GM12801 (cell line): Measurements from ENCODE around the gene TST.

ENCODE experiments used
- CTCF ChIP-seq: IDR thresholded peaks from one replicate; pipeline ENCODE4 v1.5.1; 2011; ENCODE audit warnings: control low read depth; ENCODE audit not compliant: insufficient read length; ENCODE audit errors: extremely low read depth

The TST gene

DNA sequence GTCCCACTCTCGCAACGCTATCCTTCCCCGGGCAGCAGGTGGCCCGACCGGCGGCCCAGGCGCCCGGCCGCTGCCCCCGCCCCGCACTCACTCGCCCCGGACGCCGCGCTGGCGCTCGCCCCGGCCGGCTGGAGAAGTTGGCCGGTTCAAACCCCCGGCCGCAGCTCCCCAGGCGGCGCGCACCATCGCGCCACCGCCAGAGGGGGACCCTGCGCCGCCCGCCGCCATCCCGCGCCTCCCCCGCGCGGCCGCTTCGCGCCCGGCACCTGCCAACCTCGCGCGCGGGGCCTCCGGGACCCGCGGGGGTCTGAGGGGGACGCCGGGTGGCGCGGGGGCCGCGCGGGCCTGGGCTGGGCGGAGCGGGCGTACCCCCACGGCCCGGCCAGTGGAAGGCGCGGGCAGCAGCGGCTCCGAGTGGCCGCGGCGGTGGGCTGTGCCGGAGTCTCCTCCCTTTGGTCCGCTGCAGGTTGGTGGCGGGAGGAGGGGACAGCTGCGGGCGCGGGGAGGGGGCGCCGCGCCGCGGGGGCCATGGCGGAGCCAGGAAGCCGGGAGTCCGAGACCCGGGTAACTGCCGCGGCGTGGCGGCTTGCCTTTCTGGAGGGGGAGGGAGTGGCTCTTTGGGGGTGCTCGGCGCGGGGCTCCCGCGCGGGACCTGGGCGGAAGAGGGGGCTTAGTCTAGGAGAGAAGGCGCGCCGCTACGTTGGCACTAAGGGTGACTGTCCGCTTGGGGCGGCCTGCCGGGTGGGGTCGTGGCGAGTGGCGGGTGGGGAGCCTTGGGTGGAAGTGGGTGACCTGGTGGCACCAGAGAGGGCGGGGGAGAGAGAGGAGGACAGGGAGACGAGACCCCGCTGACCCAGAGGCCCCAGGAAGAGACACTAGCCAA, at the start of gene TST, which contains the start of gene MPST:
Gene TST (minus strand): TSS at position 139 of the 883 bp plus-strand sequence. CDS start 715 bp downstream, outside the sequence.
Gene MPST (plus strand): TSS at position 434 of the 883 bp plus-strand sequence. CDS start 95 bp downstream, at position 529.
- no peak for TF ChIP-seq CTCF

DNA sequence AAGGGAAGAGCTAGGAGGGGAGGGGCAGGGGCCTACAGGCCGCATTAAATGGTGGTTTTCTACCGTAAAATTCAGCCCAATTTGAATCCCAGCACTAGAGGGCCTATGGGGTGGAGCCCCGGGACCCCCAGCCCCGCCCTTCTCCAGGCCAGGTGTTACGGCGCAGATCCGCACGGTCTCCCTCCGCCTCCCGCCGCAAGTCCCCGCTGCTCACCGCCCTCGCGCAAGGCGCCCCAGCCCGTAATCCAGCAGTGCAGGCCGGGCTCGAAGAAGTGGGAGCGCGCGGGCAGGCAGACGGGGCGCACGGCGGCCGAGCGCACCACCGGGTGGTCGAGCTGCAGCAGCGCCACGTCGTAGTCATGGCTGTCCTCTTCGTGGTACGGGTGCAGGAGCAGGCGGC, 49.6 kb upstream of the TST start:
- TF ChIP-seq CTCF: no peak

DNA sequence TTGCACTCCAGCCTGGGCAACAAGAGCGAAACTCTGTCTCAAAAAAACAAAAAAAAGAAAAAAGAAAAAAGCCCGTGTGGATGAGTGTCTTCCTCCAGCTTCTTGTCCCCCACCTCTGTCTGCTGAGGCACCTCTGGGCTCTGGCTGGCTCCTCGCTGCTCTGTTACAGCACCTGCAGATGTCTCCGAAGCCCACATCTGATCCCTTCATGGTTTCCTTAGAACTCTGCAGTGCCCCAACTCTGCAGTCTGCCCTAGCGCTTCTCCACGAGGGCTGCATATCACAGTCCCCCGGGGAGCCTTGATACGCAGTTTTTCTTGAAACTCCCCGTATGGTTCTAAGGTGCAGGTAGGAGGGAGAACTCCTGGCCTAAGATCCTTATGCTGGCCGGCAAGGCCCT, 48.2 kb upstream of the TST start:
- TF ChIP-seq CTCF: no peak

- no peak for TF ChIP-seq CTCF
Measured at GRCh38 chr22:37065961-37066360, 46.7 kb upstream of the TST start.

DNA sequence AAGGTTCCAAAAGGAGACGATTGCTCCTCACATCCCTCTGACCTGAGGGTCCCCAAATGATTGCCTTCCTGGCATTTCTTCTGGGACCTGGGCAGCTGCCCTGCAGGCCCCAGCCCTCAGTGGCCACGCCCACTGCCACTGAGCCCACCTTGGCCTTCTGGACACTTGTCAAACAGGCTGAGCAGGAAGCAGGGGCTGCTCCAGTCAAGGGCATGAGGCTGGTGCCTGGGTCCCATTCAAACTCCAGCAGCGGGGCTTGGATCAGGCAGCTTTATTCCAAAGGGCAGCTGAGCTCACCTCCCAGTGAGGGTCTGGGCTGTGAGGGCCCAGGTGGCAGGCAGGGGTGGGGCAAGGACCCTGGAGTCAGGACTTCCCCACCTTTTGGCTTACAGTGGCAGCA, 45.9 kb upstream of the TST start:
- no peak for TF ChIP-seq CTCF

GRCh38 chr22:37064553-37064952, 45.3 kb upstream of the TST start:
- no peak for TF ChIP-seq CTCF

DNA sequence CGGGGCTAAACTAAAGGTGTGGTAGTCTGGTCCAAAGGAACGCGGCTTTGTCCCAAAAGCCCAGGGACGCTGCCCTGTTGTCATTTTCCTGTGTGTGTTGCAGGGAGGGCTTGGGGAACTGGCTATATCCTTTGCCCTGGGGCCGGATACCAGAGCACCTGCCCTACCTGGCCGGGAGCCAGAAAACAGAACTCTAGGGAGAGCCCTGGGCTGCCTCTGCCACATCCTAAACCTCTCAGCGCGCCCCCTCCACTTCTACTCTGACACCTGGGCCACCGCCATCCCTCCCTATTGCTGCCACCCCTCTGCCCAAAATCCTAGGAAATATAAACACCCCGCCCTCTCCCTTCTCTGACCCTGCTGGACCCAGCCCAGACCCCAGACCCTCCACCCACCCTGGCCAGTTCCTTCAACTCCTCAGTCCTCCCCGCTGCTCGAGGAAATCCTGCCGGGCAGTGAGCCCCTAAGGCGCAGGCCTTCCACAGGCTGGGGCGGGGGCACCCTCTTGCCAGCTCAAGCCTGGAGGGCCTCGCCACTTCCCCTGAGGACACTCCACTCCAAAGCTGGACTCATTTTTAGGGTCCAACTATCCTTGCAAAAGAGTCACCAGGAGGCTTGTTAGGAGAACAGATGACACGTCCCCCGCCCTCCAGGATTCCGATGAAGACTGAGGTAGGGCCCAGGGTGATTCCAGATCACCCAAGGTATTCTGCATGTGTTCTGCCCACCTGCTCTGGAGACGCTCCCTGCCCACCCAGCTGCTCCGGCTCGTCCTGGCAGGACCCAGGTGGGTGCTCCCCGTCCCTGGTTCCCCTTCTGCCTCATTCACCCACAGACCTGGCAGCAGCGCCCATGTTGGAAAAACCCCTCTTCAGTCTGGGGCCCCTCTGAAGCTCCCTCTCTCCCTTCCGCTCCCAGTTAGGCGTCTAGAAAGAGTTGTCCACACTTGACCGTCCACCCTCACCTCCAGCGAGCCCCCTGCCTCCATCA, 44.5 kb upstream of the TST start:
- TF ChIP-seq CTCF: no peak
